GM12801 (cell line): ENCODE data around the gene ZNF574.

Experiments
- TF ChIP-seq, protein P1 (sequence below): IDR thresholded peaks from one replicate; pipeline ENCODE4 v1.5.1; 2011; ENCODE audit warnings: control low read depth; ENCODE audit not compliant: insufficient read length; ENCODE audit errors: extremely low read depth

ZNF574 gene

DNA sequence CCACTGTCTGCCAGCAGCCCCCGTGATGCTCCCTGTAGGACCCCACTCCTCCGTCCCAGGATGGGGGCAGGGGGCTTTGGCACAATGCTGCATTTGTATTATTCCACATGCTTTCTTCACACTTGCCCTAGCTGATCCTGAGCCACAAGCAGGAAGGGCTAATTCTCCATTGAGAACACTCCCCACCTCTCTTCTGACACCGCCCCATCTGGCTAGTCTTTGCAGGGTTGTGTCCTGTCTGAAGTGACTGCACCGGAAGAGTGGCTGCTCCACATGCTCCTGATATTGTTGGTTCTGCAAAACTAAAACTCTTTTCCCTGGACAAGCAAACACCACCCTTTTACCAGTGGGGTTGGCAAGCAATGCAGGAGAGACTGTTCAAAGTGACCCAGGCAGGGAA, 18.0 kb downstream of the ZNF574 start:
- TF ChIP-seq, protein P1, sequence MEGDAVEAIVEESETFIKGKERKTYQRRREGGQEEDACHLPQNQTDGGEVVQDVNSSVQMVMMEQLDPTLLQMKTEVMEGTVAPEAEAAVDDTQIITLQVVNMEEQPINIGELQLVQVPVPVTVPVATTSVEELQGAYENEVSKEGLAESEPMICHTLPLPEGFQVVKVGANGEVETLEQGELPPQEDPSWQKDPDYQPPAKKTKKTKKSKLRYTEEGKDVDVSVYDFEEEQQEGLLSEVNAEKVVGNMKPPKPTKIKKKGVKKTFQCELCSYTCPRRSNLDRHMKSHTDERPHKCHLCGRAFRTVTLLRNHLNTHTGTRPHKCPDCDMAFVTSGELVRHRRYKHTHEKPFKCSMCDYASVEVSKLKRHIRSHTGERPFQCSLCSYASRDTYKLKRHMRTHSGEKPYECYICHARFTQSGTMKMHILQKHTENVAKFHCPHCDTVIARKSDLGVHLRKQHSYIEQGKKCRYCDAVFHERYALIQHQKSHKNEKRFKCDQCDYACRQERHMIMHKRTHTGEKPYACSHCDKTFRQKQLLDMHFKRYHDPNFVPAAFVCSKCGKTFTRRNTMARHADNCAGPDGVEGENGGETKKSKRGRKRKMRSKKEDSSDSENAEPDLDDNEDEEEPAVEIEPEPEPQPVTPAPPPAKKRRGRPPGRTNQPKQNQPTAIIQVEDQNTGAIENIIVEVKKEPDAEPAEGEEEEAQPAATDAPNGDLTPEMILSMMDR = no peak

DNA sequence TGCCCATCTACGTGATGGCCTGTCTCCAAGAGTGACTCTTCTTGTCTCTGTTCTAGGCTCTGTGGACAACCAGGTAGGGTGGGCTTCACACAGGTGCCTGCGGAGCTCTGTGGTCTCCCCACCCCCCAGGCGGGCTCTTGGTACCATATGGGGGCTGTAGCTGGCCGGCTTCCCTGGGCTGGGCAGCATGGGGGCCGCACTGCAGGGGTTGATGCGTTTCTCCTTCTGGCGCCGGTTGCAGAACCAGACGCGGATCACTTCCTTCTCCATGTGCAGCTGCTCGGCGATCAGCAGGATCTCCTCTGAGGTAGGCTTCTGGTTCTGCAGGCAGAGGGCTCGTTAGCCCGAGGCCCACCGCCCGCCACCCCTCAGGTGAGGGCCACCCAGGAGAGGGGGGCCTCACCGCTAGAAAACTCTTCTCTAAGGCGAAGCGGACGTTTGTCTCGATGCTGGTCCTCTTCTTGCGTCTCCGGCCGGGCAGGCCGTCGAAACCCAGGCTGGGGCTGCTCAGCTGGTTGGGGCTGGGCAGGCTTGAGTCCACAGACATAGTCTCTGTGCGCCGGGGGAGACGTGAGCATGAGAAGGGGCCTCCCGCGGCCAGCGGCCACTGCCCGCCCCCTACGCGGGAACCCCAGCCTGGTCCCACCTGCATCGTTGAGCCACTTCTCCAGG, 19.3 kb downstream of the ZNF574 start:
- TF ChIP-seq, protein P1 = no peak

DNA sequence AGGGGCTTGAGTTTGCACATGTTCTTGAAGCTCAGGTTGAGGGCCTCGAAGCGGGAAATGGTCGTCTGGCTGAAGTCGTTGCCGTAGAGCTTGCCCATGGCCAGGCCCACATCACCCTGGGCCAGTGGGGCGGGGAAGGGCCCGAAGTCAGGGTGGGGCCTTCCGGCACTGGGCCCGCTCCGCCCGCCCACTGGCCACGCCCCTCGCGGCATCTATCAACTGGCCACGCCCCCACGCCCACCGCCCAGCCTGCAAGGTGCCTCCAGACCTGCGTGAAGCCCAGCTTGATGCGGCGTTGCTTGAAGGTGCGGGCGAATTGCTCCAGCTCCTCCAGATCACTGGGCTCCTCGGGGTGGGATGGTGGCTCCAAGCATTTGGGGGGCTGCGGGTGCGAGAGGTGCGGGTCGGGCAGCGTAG, 19.9 kb downstream of the ZNF574 start:
- TF ChIP-seq, protein P1 = no peak

DNA sequence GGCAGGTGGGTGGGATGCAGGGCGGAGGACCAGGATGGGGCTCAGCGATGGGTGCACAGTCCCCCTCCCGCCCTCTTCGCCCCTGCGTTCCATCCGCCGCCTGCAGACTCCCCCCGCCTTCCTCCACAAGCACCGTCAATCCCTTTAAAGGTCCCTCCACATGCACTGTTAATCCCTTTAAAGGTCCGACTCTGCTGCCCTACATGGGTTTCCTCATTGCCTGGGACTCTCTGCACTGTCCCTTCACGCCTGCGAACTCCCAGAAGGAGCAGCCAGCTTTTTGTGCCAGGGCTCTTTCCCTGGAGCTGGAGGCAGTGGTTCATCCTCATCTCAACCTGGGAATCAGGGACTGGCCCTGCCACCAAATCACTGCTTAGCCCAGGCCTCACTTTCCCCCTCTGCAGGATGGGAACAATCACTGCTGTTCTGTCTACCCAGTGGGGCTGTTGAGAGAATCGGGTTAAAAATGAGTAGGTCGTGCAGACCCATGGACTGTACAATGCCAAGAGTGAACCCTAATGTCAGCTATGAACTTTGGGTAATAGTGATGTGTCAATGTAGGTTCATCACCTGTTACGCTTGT, 20.4 kb downstream of the ZNF574 start:
- TF ChIP-seq, protein P1 = no peak

DNA sequence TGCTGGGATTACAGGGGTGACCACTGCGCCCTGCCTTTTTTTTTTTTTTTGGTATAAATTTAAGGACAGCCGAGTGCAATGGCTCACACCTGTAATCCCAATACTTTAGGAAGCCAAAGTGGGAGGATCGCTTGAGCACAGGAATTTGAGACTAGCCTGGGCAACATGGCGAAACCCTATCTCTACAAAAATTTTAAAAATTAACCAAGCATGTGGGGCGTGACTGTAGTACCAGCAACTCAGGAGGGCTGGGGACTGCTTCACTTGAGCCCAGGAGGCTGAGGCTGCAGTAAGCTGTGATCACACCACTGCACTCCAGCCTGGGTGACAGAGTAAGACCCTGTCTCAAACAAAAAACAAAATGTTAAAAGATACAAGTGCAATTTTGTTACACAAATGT, 21.5 kb downstream of the ZNF574 start:
- TF ChIP-seq, protein P1 = no peak

DNA sequence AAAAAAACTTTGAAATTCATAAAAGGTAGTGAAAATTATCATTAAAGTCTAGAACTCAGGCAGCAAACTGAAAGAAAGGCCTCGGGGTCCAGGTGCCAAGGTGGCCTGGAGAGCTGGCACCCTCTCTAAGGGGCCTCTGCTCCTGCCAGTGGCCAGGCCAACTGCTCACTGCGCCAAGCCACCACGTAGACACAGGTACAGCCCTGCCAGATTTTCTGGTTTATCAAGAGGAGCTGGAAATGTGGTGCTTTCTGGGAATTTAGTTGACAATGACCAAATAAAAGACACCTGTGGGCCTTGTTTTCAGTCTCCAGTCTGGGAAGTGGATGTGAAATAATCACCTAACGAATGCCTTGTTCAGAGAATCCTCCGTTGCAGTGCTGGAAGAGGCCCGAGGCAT, 22.8 kb downstream of the ZNF574 start:
- TF ChIP-seq, protein P1 = no peak

DNA sequence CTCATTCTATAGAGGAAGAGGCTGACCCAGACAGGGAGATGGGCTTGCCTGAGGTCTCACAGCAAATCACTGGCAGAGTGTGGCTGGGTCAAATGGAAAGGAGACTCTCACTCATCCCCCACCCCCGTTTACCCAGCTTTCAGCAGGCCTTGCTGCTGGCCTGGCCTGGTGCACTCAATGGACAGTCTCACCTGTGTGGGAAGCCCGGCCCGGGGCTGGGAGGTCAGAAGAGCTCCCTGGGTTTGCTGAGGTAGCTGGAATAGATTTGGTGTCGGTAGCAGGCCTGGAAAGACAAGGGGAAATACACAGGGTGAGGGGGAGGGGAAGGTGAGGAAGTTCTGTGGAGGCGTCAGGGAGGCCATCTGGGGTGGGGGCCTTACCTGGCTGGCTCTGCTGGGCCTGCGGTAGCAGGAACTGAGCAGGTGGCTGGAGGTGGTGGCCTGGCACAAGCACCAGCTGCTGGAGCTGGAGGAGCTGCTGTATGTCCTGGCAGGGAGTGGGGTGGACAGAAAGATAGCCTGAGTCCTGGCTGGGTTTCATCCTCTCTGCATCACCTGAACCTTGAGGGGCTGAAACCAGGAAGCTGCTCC, 23.5 kb downstream of the ZNF574 start:
- TF ChIP-seq, protein P1 = no peak
